ENCODE results near the gene CEP104.

DNA sequence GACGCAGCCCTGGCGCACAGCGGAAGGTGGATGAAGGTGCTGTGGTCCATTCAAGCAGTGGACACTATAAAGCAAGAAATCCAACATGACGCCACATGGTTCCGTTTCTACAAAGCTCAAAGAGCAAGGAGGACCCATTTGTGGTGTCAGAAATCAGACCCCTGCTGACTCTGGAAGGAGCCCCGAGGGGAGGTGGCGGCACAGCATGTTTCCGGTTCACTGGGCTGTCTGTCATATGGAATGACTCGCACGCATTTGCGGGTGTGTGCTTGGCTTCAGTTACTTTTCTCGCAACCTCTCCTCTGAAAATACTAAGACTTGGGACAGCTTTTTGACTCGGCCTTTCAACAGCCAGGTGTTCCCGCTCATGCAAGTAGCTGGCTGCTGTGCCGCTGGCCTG is 31.7 kb downstream of the CEP104 start:
- TF ChIP-seq CTCF (conservative IDR thresholded peaks at IDR 0.05) (no peak), EZH2 (IDR thresholded peaks at IDR 0.05; ENCODE audit: low read depth) (no peak)

Data from PC-9 (cell line).